GM12878 (cell line): ENCODE measurements around the gene GMIP.
"Not testable (repeated sequence)": the region's sequence is repeated elsewhere in the genome, so short reads cannot be mapped to it uniquely, and the experiment has no call there.

Experiments used
- CTCF ChIP-seq, 3 experiments: IDR thresholded peaks in 2 of 3; conservative IDR thresholded peaks in 1 of 3; 2 replicates each; pipeline ENCODE4 v1.5.1; 2011; ENCODE audit warnings: low read depth in 3 of 3, low read length in 3 of 3, mild to moderate bottlenecking in 3 of 3, control low read depth in 2 of 3, moderate library complexity in 2 of 3, inconsistent platforms in 1 of 3, mixed read lengths in 1 of 3; ENCODE audit not compliant: control insufficient read depth in 2 of 3, insufficient read depth in 1 of 3; ENCODE audit errors: extremely low read depth in 1 of 3
- EZH2 ChIP-seq: IDR thresholded peaks from 2 replicates; pipeline ENCODE4 v1.6.1; 2012; ENCODE audit warnings: low read depth, mild to moderate bottlenecking, control low read depth, inconsistent platforms, low read length, borderline replicate concordance; ENCODE audit not compliant: control insufficient read depth
- FOXK2 ChIP-seq: fragments of 450-650 bp; IDR thresholded peaks from 2 replicates; pipeline ENCODE4 v1.6.1; 2017; ENCODE audit warnings: mild to moderate bottlenecking, moderate library complexity
- FOXM1 ChIP-seq: IDR thresholded peaks from 2 replicates; pipeline ENCODE4 v1.6.1; 2012; ENCODE audit warnings: low read depth, mild to moderate bottlenecking, inconsistent platforms, low read length, moderate library complexity
- JUNB ChIP-seq: IDR thresholded peaks from 2 replicates; pipeline ENCODE4 v1.6.1; 2016; ENCODE audit warnings: antibody characterized with exemption, mild to moderate bottlenecking
- POLR2A ChIP-seq: IDR thresholded peaks from 2 replicates; pipeline ENCODE4 v1.6.1; 2011; ENCODE audit warnings: low read depth, mild to moderate bottlenecking, low read length
- RAD21 ChIP-seq: IDR thresholded peaks from 2 replicates; pipeline ENCODE4 v1.6.1; 2011; ENCODE audit warnings: mild to moderate bottlenecking, low read depth, low read length, moderate library complexity; ENCODE audit not compliant: insufficient read depth
- RB1 ChIP-seq: fragments of 450-650 bp; formaldehyde crosslinking; IDR thresholded peaks from 2 replicates; pipeline ENCODE4 v1.6.1; 2017; ENCODE audit warnings: mild to moderate bottlenecking, borderline replicate concordance
- SMARCA5 ChIP-seq: fragments of 450-650 bp; IDR thresholded peaks from 2 replicates; pipeline ENCODE4 v1.6.1; 2017; ENCODE audit warnings: mild to moderate bottlenecking
- SP1 ChIP-seq: IDR thresholded peaks from one replicate; pipeline ENCODE4 v1.6.1; 2011; ENCODE audit warnings: low read depth, low read length
- YY1 ChIP-seq: IDR thresholded peaks from 2 replicates; pipeline ENCODE4 v1.6.1; 2011; ENCODE audit warnings: low read depth, mild to moderate bottlenecking, low read length

GRCh38 chr19:19598728-19599451 is 44.6 kb downstream of the GMIP start:
- not testable (repeated sequence) for TF ChIP-seq EZH2; CTCF (IDR thresholded peaks at IDR 0.05 in 2 of 3, conservative IDR thresholded peaks at IDR 0.05 in 1 of 3; ENCODE audit: control insufficient read depth in 2 of 3, extremely low read depth in 1 of 3, insufficient read depth in 1 of 3, low read depth in 3 of 3, low read length in 3 of 3); FOXK2; RAD21; RB1; SP1; JUNB; FOXM1
- 0 out of 2 replicates have a peak, but pooled peaks have one; percentile 17 for TF ChIP-seq SMARCA5
- TF ChIP-seq YY1, result peak; percentile 62
- peak; percentile 44; the same call in 1 of the 2 replicates for TF ChIP-seq POLR2A
